ENCODE measurements around the gene PPP1R15A.

DNA sequence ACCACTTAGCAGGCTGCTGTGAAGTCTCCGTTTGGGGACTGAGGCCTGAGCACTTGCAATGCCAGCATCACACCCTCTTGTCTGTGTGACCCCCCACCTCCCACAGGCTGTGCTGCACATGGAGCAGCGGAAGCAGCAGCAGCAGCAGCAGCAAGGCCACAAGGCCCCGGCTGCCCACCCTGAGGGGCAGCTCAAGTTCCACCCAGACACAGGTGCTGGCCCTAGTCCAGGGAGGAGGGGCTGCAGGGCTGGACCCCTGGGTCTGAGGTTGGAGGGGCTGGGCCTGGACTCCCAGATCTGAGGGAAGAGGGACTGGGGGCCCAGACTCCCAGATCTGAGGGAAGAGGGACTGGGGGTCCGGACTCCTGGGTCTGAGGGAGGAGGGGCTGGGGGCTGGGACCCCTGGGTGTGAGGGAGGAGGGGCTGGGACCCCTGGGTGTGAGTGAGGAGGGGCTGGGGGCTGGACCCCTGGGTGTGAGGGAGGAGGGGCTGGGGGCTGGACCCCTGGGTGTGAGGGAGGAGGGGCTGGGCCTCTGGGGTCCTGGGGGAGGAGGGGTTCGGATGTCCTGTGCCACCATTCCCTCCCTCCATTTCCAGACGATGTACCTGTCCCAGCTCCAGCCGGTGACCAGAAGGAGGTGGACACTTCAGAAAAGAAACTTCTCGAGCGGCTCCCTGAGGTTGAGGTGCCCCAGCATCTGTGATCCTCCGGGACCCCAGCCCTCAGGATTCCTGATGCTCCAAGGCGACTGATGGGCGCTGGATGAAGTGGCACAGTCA lies 49.7 kb downstream of the PPP1R15A start:
- no peak for TF ChIP-seq POLR2AphosphoS5 (IDR thresholded peaks at IDR 0.05; ENCODE audit: low read depth, low read length)
- TF ChIP-seq POLR2A (IDR thresholded peaks at IDR 0.05; ENCODE audit: low read depth, low read length), result no peak
- TF ChIP-seq PAX5 (IDR thresholded peaks at IDR 0.05; ENCODE audit: insufficient read depth, low read length, severe bottlenecking), result no peak
- no peak for TF ChIP-seq TAF1 (IDR thresholded peaks at IDR 0.05; ENCODE audit: low read depth, low read length)
- TF ChIP-seq SPI1 (IDR thresholded peaks at IDR 0.05; ENCODE audit: low read depth, low read length), result no peak
